ENCODE measurements around the gene MAP3K7CL.
"Not testable (repeated sequence)": the region's sequence is repeated elsewhere in the genome, so short reads cannot be mapped to it uniquely, and the experiment has no call there.

MAP3K7CL gene

DNA sequence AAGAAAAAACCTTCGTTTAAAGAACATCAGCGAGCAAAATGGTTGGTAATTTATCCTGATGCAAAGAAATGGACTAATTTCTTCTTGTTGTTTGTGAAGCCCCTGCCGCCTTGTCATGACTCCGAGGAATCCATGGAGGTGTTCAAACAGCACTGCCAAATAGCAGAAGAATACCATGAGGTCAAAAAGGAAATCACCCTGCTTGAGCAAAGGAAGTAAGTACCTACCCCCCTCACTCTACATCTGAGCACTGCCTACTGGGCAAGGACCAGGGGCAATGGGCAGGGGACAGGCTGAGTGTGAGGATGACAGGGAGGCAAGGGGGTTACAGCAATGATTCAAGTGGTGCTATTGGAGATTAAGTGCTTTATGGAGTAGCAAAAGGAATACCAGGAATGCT lies 29.4 kb downstream of the MAP3K7CL start:
- 98% methylated on average over 4 of the region's 4 CpGs for WGBS
- H2AFZ ChIP-seq (ENCODE audit: low read depth, low read length) = no peak overlapping the region
- H2BK120ac ChIP-seq (ENCODE audit: low read depth, low read length) = no peak overlapping the region
- H3K79me1 ChIP-seq (replicated peaks; ENCODE audit: low read length, poor library complexity, severe bottlenecking) = peaks cover 12% of the 10 kb centered on the region
- peak overlapping the region in 1 of 2 experiments; percentile 6 for H2BK12ac ChIP-seq (ENCODE audit: low read length in 2 of 2)
- no peak for DNase-seq
- no peaks in the 10 kb centered on the region for H3K27me3 ChIP-seq (ENCODE audit: control insufficient read depth in 1 of 2, insufficient read depth in 1 of 2, low read length in 2 of 2)
- no peak overlapping the region for H4K91ac ChIP-seq (ENCODE audit: low read length)
- no peak overlapping the region for H3K9ac ChIP-seq (ENCODE audit: low read length)
- no peak overlapping the region for H3K4me2 ChIP-seq (ENCODE audit: low read length, poor library complexity, severe bottlenecking)
- H2BK15ac ChIP-seq (ENCODE audit: low read depth, poor library complexity, severe bottlenecking) = peak overlapping the region; percentile 75
- no peak overlapping the region for H3K23ac ChIP-seq (ENCODE audit: low read length in 2 of 2)
- no peaks in the 10 kb centered on the region for H3K9me3 ChIP-seq (ENCODE audit: control insufficient read depth, low read length)
- no peak overlapping the region for H2AK5ac ChIP-seq (ENCODE audit: low read length, severe bottlenecking)
- H3K4me1 ChIP-seq (ENCODE audit: control insufficient read depth, insufficient read depth, low read depth, low read length) = peaks cover 5% of the 10 kb centered on the region
- H4K8ac ChIP-seq (ENCODE audit: low read length) = no peak overlapping the region
- peak overlapping the region in 1 of 2 experiments; percentile 16 for H3K18ac ChIP-seq (ENCODE audit: low read depth in 1 of 2, low read length in 2 of 2)
- H3K4ac ChIP-seq (ENCODE audit: low read depth in 1 of 2, low read length in 2 of 2) = no peak overlapping the region
- no peak overlapping the region for H2BK5ac ChIP-seq (ENCODE audit: low read depth, low read length, poor library complexity, severe bottlenecking)
- H3K36me3 ChIP-seq (ENCODE audit: control insufficient read depth in 1 of 2, insufficient read depth in 2 of 2, low read depth in 1 of 2, low read length in 2 of 2) = peaks cover 11 to 19% of the 10 kb centered on the region in 2 experiments
- H3K27ac ChIP-seq (ENCODE audit: low read length, poor library complexity, severe bottlenecking) = no peak overlapping the region
- H3K4me3 ChIP-seq (ENCODE audit: insufficient read depth in 1 of 2, low read depth in 1 of 2, low read length in 2 of 2) = no peak overlapping the region
- H3K14ac ChIP-seq (ENCODE audit: low read length in 2 of 2) = no peak overlapping the region

DNA sequence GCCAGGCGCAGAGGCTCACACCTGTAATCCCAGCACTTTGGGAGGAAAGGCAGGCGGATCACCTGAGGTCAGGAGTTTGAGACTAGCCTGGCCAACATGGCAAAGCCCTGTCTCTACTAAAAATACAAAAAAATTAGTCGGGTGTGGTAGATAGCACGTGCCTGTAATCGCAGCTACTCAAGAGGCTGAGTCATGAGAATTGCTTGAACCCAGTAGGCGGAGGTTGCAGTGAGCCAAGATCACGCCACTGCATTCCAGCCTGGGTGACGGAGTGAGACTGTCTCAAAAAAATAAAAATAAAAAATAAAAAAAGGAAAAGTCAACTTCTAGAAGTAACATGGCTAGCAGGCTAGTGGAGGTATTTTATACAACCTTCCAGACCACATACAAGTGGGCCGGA lies 32.4 kb downstream of the MAP3K7CL start:
- not testable (repeated sequence) for H3K4me2 ChIP-seq (ENCODE audit: low read length, poor library complexity, severe bottlenecking); H2BK15ac ChIP-seq (ENCODE audit: low read depth, poor library complexity, severe bottlenecking); H2AK5ac ChIP-seq (ENCODE audit: low read length, severe bottlenecking); H4K91ac ChIP-seq (ENCODE audit: low read length); H2AFZ ChIP-seq (ENCODE audit: low read depth, low read length); H3K4me1 ChIP-seq (ENCODE audit: control insufficient read depth, insufficient read depth, low read depth, low read length); H3K14ac ChIP-seq (ENCODE audit: low read length in 2 of 2); H2BK12ac ChIP-seq (ENCODE audit: low read length in 2 of 2); H3K79me1 ChIP-seq (replicated peaks; ENCODE audit: low read length, poor library complexity, severe bottlenecking); H3K9me3 ChIP-seq (ENCODE audit: control insufficient read depth, low read length); H3K23ac ChIP-seq (ENCODE audit: low read length in 2 of 2); H3K27me3 ChIP-seq (ENCODE audit: control insufficient read depth in 1 of 2, insufficient read depth in 1 of 2, low read length in 2 of 2); H3K4ac ChIP-seq (ENCODE audit: low read depth in 1 of 2, low read length in 2 of 2); H3K4me3 ChIP-seq (ENCODE audit: insufficient read depth in 1 of 2, low read depth in 1 of 2, low read length in 2 of 2); H2BK5ac ChIP-seq (ENCODE audit: low read depth, low read length, poor library complexity, severe bottlenecking); H4K8ac ChIP-seq (ENCODE audit: low read length)
- Histone ChIP-seq H3K18ac (ENCODE audit: low read depth in 1 of 2, low read length in 2 of 2) (peak overlapping the region in 1 of 2 experiments; percentile 54), H3K9ac (ENCODE audit: low read length) (peak overlapping the region; percentile 95), H3K27ac (ENCODE audit: low read length, poor library complexity, severe bottlenecking) (peak overlapping the region; percentile 78), H2BK120ac (ENCODE audit: low read depth, low read length) (peak overlapping the region; percentile 49), H3K36me3 (ENCODE audit: control insufficient read depth in 1 of 2, insufficient read depth in 2 of 2, low read depth in 1 of 2, low read length in 2 of 2) (peaks cover 6 to 19% of the 10 kb centered on the region in 2 experiments)
- DNase-seq = peak; percentile 88
- 20% methylated on average over 4 of the region's 9 CpGs for WGBS

DNA sequence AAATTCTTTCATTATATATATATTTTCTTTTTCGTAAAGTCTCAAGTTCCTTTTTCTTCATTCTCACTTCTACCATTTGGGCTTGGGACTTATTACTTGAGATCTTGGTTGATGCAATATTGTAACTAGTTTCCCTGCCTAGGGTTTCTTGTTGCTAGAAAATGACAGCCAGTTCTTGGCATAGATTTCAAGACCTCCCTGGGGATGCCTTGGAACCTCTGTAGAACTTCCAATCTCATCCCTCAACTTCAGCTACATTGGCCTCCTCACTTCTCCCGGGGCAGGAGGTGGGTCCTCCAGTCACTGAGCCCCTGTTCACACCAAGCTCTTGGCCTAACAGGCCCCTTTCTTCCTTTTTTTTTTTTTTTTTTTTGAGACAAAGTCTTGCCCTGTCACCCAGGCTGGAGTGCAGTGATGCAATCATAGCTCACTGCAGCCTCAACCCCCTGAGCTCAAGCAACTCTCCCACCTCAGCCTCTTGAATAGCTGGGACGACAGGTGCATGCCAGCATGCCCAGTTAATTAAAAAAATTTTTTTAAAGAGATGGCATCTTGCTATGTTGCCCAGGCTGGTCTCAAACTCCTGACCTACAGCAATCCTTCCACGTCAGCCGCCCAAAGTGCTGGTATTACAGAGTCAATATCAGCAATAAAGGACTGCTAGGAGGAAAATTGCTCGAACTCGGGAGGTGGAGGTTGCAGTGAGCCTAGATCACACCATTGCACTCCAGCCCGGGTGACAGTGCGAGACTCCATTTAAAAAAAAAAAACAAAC lies 33.1 kb downstream of the MAP3K7CL start:
- H3K9me3 ChIP-seq (ENCODE audit: control insufficient read depth, low read length) = no peaks in the 10 kb centered on the region
- no peaks in the 10 kb centered on the region for H3K27me3 ChIP-seq (ENCODE audit: control insufficient read depth in 1 of 2, insufficient read depth in 1 of 2, low read length in 2 of 2)
- H2BK120ac ChIP-seq (ENCODE audit: low read depth, low read length) = peak overlapping the region; percentile 88
- WGBS = 97% methylated on average over 6 of the region's 9 CpGs
- H3K23ac ChIP-seq (ENCODE audit: low read length in 2 of 2) = no peak overlapping the region
- H3K14ac ChIP-seq (ENCODE audit: low read length in 2 of 2) = no peak overlapping the region
- H3K36me3 ChIP-seq (ENCODE audit: control insufficient read depth in 1 of 2, insufficient read depth in 2 of 2, low read depth in 1 of 2, low read length in 2 of 2) = peaks cover 6 to 19% of the 10 kb centered on the region in 2 experiments
- H3K18ac ChIP-seq (ENCODE audit: low read depth in 1 of 2, low read length in 2 of 2) = peak overlapping the region; percentile 78 to 92
- H3K27ac ChIP-seq (ENCODE audit: low read length, poor library complexity, severe bottlenecking) = peak overlapping the region; percentile 78
- H4K8ac ChIP-seq (ENCODE audit: low read length) = no peak overlapping the region
- peak; percentile 52 for DNase-seq
- peak overlapping the region; percentile 50 to 91 for H3K4ac ChIP-seq (ENCODE audit: low read depth in 1 of 2, low read length in 2 of 2)
- H2BK15ac ChIP-seq (ENCODE audit: low read depth, poor library complexity, severe bottlenecking) = no peak overlapping the region
- peak overlapping the region; percentile 95 for H3K9ac ChIP-seq (ENCODE audit: low read length)
- no peak overlapping the region for H4K91ac ChIP-seq (ENCODE audit: low read length)
- H2BK5ac ChIP-seq (ENCODE audit: low read depth, low read length, poor library complexity, severe bottlenecking) = peak overlapping the region; percentile 73
- peak overlapping the region in 1 of 2 experiments; percentile 88 for H2BK12ac ChIP-seq (ENCODE audit: low read length in 2 of 2)
- peaks cover 3% of the 10 kb centered on the region for H3K4me1 ChIP-seq (ENCODE audit: control insufficient read depth, insufficient read depth, low read depth, low read length)
- no peak overlapping the region for H3K4me3 ChIP-seq (ENCODE audit: insufficient read depth in 1 of 2, low read depth in 1 of 2, low read length in 2 of 2)
- H3K4me2 ChIP-seq (ENCODE audit: low read length, poor library complexity, severe bottlenecking) = no peak overlapping the region
- peaks cover 4% of the 10 kb centered on the region for H3K79me1 ChIP-seq (replicated peaks; ENCODE audit: low read length, poor library complexity, severe bottlenecking)
- peak overlapping the region; percentile 99 for H2AK5ac ChIP-seq (ENCODE audit: low read length, severe bottlenecking)
- H2AFZ ChIP-seq (ENCODE audit: low read depth, low read length) = no peak overlapping the region

DNA sequence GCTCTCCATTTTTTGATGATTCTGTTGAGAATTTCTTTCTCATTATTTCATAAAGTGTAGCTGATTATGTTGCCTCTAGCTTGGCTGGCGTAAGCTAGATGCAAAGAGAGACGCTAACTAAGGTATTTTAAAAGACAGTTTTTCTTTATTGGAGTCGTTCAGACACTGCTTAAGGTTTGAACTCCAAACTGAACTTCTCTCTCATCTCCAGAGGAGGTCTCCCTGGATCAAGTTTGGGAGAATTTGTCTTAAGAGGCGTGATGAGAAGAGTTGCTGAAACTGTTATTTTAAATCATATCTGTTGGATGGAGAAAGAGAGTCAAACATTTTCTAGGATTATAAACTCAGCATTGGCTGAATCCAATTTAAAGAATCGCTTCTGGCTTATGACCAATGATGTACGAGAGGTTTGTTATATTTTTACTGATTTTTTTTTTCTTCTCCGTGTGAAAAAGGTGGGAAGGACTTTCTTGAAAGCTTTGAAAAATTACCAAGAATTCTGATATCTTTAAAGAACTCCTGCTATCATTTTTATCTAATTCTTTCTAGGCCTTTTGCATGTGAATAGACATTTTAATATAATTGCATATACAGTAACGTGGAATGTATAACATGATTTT lies 34.0 kb downstream of the MAP3K7CL start:
- Histone ChIP-seq H2AFZ (ENCODE audit: low read depth, low read length) (no peak overlapping the region), H4K8ac (ENCODE audit: low read length) (no peak overlapping the region), H2AK5ac (ENCODE audit: low read length, severe bottlenecking) (no peak overlapping the region), H3K4ac (ENCODE audit: low read depth in 1 of 2, low read length in 2 of 2) (no peak overlapping the region), H4K91ac (ENCODE audit: low read length) (no peak overlapping the region), H2BK120ac (ENCODE audit: low read depth, low read length) (no peak overlapping the region), H2BK5ac (ENCODE audit: low read depth, low read length, poor library complexity, severe bottlenecking) (no peak overlapping the region), H3K4me2 (ENCODE audit: low read length, poor library complexity, severe bottlenecking) (no peak overlapping the region), H3K18ac (ENCODE audit: low read depth in 1 of 2, low read length in 2 of 2) (no peak overlapping the region), H3K27me3 (ENCODE audit: control insufficient read depth in 1 of 2, insufficient read depth in 1 of 2, low read length in 2 of 2) (no peaks in the 10 kb centered on the region), H3K23ac (ENCODE audit: low read length in 2 of 2) (no peak overlapping the region), H3K36me3 (ENCODE audit: control insufficient read depth in 1 of 2, insufficient read depth in 2 of 2, low read depth in 1 of 2, low read length in 2 of 2) (peaks cover 9 to 18% of the 10 kb centered on the region in 2 experiments), H3K4me1 (ENCODE audit: control insufficient read depth, insufficient read depth, low read depth, low read length) (peaks cover 3% of the 10 kb centered on the region), H3K9me3 (ENCODE audit: control insufficient read depth, low read length) (no peaks in the 10 kb centered on the region), H3K9ac (ENCODE audit: low read length) (peak overlapping the region; percentile 95), H3K79me1 (replicated peaks; ENCODE audit: low read length, poor library complexity, severe bottlenecking) (peaks cover 7% of the 10 kb centered on the region), H3K27ac (ENCODE audit: low read length, poor library complexity, severe bottlenecking) (peak overlapping the region; percentile 45), H3K4me3 (ENCODE audit: insufficient read depth in 1 of 2, low read depth in 1 of 2, low read length in 2 of 2) (no peak overlapping the region), H3K14ac (ENCODE audit: low read length in 2 of 2) (no peak overlapping the region), H2BK15ac (ENCODE audit: low read depth, poor library complexity, severe bottlenecking) (no peak overlapping the region), H2BK12ac (ENCODE audit: low read length in 2 of 2) (no peak overlapping the region)
- whole genome bisulfite sequencing = 31% methylated on average over 6 of the region's 8 CpGs
- DNase-seq = peak; percentile 86

Data from mesenchymal stem cell (in vitro differentiated cells and primary cell).